CD8-positive, alpha-beta memory T cell (primary cell): Measurements from ENCODE around the gene SLC16A7. TPM values are rescaled to one million over a fixed set of nuclear protein-coding genes. Genes with fewer than 3 reads are reported as not detected.

Source experiments
- CTCF ChIA-PET: fragments of 350-600 bp; sonication (Branson Sonifier 250); formaldehyde crosslinking; loops from one replicate; lab custom pipeline; 2021; ENCODE audit warnings: antibody characterized with exemption; lab: Charles Lee
- POLR2A ChIA-PET: fragments of 350-600 bp; sonication (Branson Sonifier 250); formaldehyde crosslinking; loops from one replicate; lab custom pipeline; 2021; ENCODE audit warnings: antibody characterized with exemption; lab: Charles Lee
- DNase-seq, 5 donors: peaks; one replicate each; pipeline versions ENCODE4 v3.0.0 to v3.0.0-alpha.2; 2020 to 2022; ENCODE audit warnings: mixed read lengths in 1 of 5
- H3K27ac ChIP-seq: one replicate; pipeline ENCODE4 v1.7.0; 2013; ENCODE audit warnings: low read depth, mild to moderate bottlenecking, low read length, moderate library complexity
- H3K27me3 ChIP-seq: 2 replicates; pipeline ENCODE4 v1.7.0; 2013; ENCODE audit warnings: low read length, mild to moderate bottlenecking; ENCODE audit not compliant: insufficient read depth, poor library complexity, severe bottlenecking
- H3K36me3 ChIP-seq: 2 replicates; pipeline ENCODE4 v1.7.0; 2013; ENCODE audit warnings: mild to moderate bottlenecking, low read length, moderate library complexity; ENCODE audit not compliant: insufficient read depth
- H3K4me1 ChIP-seq: 2 replicates; pipeline ENCODE4 v1.7.0; 2013; ENCODE audit warnings: mild to moderate bottlenecking, low read length, moderate library complexity; ENCODE audit not compliant: insufficient read depth
- H3K4me3 ChIP-seq: 2 replicates; pipeline ENCODE4 v1.7.0; 2013; ENCODE audit warnings: mild to moderate bottlenecking, low read length
- H3K9me3 ChIP-seq: 2 replicates; pipeline ENCODE4 v1.7.0; 2013; ENCODE audit warnings: mild to moderate bottlenecking, low read length
- H3K27ac Mint-ChIP-seq, 8 donors: one replicate each; pipeline ENCODE4 v1.8.0; 2020 to 2021; ENCODE audit warnings: mixed read lengths in 8 of 8, mild to moderate bottlenecking in 6 of 8, inconsistent platforms in 3 of 8, moderate library complexity in 3 of 8
- H3K27me3 Mint-ChIP-seq, 2 donors: one replicate each; pipeline ENCODE4 v1.8.0; 2020 to 2021; ENCODE audit warnings: mixed read lengths in 2 of 2, mild to moderate bottlenecking in 1 of 2, moderate library complexity in 1 of 2
- H3K36me3 Mint-ChIP-seq, 3 donors: one replicate each; pipeline ENCODE4 v1.8.0; 2020 to 2021; ENCODE audit warnings: mixed read lengths in 3 of 3, inconsistent platforms in 1 of 3, mild to moderate bottlenecking in 1 of 3
- H3K4me1 Mint-ChIP-seq, 3 donors: one replicate each; pipeline ENCODE4 v1.8.0; 2020 to 2021; ENCODE audit warnings: mixed read lengths in 3 of 3, inconsistent platforms in 1 of 3, mild to moderate bottlenecking in 1 of 3
- H3K4me3 Mint-ChIP-seq, 7 donors: one replicate each; pipeline ENCODE4 v1.8.0; 2020 to 2021; ENCODE audit warnings: mixed read lengths in 7 of 7, mild to moderate bottlenecking in 6 of 7, moderate library complexity in 4 of 7, inconsistent platforms in 2 of 7
- H3K9me3 Mint-ChIP-seq, 5 donors: one replicate each; pipeline ENCODE4 v1.8.0; 2020 to 2022; ENCODE audit warnings: mixed read lengths in 5 of 5, mild to moderate bottlenecking in 3 of 5, moderate library complexity in 2 of 5, inconsistent platforms in 1 of 5
- polyA plus RNA-seq: library from polyadenylated mRNA; unstranded; fragments of 300-500 nt; fragmentation: Illumina TruSeq; gene quantifications from one replicate; pipeline ENCODE4 v1.2.3, GENCODE V29; 2021
- total RNA-seq, 2 experiments: library from RNA; stranded (reverse); gene quantifications; one replicate each; pipeline ENCODE4 v1.2.3, GENCODE V29; 2021

Gene SLC16A7
- 10 to 100 TPM; 34.0 to 35.1 TPM for total RNA-seq
- 30.3 TPM for polyA plus RNA-seq

GRCh38 chr12:59595883-59596540 is at the start of gene SLC16A7:
Gene SLC16A7 (plus strand): TSS chr12:59596029. CDS start chr12:59704802, 108,773 bp downstream.
- Histone ChIP-seq H3K9me3 (no peaks in the 10 kb centered on the region), H3K27ac (peak within 1 kb of the TSS; percentile 92), H3K4me1 (peaks cover 30% of the 10 kb centered on the region), H3K27me3 (no peaks in the 10 kb centered on the region), H3K4me3 (peak within 1 kb of the TSS; percentile 95), H3K36me3 (no peaks in the 10 kb centered on the region)
- Mint-ChIP-seq H3K9me3 (peaks cover 0 to 1% (median 0%) of the 10 kb centered on the region in 5 donors), H3K4me3 (peak within 1 kb of the TSS; percentile 84 to 95 (median 92)), H3K36me3 (peaks cover 0 to 34% (median 11%) of the 10 kb centered on the region in 3 donors), H3K4me1 (peaks cover 52 to 59% (median 57%) of the 10 kb centered on the region in 3 donors), H3K27me3 (peaks cover 0 to 4% of the 10 kb centered on the region in 2 donors), H3K27ac (peak within 1 kb of the TSS; percentile 96 to 98 (median 98))
- POLR2A ChIA-PET: interaction anchor here (0.5 kb wide), 1 partner anchor 18 kb away, joined by 3 read pairs; no protein-coding TSS in a partner anchor
- DNase-seq: peak; percentile 77 to 90 (median 80)
- CTCF ChIA-PET: interaction anchor here (0.8 to 1.4 kb wide), 2 partner anchors 22 to 37 kb away, joined by 3 read pairs; no protein-coding TSS in a partner anchor

- Histone ChIP-seq H3K36me3 (no peaks in the 10 kb centered on the region), H3K4me3 (no peak overlapping the region), H3K9me3 (no peaks in the 10 kb centered on the region), H3K27ac (no peak overlapping the region), H3K27me3 (no peaks in the 10 kb centered on the region), H3K4me1 (no peaks in the 10 kb centered on the region)
- Mint-ChIP-seq H3K36me3 (no peaks in the 10 kb centered on the region), H3K4me1 (peaks cover 6 to 15% (median 13%) of the 10 kb centered on the region in 3 donors), H3K27ac (peak overlapping the region in 1 of 8 donors; percentile 74), H3K4me3 (no peak overlapping the region), H3K9me3 (no peaks in the 10 kb centered on the region), H3K27me3 (peaks cover 0 to 13% of the 10 kb centered on the region in 2 donors)
- CTCF ChIA-PET: no interaction called here
- POLR2A ChIA-PET: no interaction called here
- no peak for DNase-seq
Observed at GRCh38 chr12:59548930-59549329, 46.9 kb upstream of the SLC16A7 start.

GRCh38 chr12:59559696-59560095 is 36.1 kb upstream of the SLC16A7 start:
- no peak overlapping the region for H3K27ac Mint-ChIP-seq
- Histone ChIP-seq H3K36me3 (no peaks in the 10 kb centered on the region), H3K4me1 (no peaks in the 10 kb centered on the region), H3K27me3 (no peaks in the 10 kb centered on the region), H3K27ac (no peak overlapping the region), H3K9me3 (no peaks in the 10 kb centered on the region), H3K4me3 (no peak overlapping the region)
- no peaks in the 10 kb centered on the region for H3K36me3 Mint-ChIP-seq
- ChIA-PET POLR2A (no interaction called here), CTCF (no interaction called here)
- no peaks in the 10 kb centered on the region for H3K9me3 Mint-ChIP-seq
- no peak overlapping the region for H3K4me3 Mint-ChIP-seq
- H3K27me3 Mint-ChIP-seq: peaks cover 2 to 21% of the 10 kb centered on the region in 2 donors
- no peak for DNase-seq
- H3K4me1 Mint-ChIP-seq: no peaks in the 10 kb centered on the region

- Mint-ChIP-seq H3K27me3 (peaks cover 0 to 5% of the 10 kb centered on the region in 2 donors), H3K36me3 (no peaks in the 10 kb centered on the region), H3K9me3 (no peaks in the 10 kb centered on the region), H3K4me3 (no peak overlapping the region), H3K4me1 (peaks cover 0 to 6% (median 0%) of the 10 kb centered on the region in 3 donors), H3K27ac (no peak overlapping the region)
- CTCF ChIA-PET: no interaction called here
- POLR2A ChIA-PET: no interaction called here
- no peaks in the 10 kb centered on the region for H3K9me3 ChIP-seq
- H3K4me3 ChIP-seq: no peak overlapping the region
- no peaks in the 10 kb centered on the region for H3K27me3 ChIP-seq
- H3K27ac ChIP-seq: no peak overlapping the region
- no peaks in the 10 kb centered on the region for H3K36me3 ChIP-seq
- DNase-seq: no peak
- no peaks in the 10 kb centered on the region for H3K4me1 ChIP-seq
Observed at GRCh38 chr12:59570145-59570544, 25.7 kb upstream of the SLC16A7 start.

- Mint-ChIP-seq H3K27ac (peak overlapping the region in 1 of 8 donors; percentile 11), H3K4me1 (peaks cover 21 to 41% (median 29%) of the 10 kb centered on the region in 3 donors), H3K4me3 (no peak overlapping the region), H3K27me3 (no peaks in the 10 kb centered on the region), H3K36me3 (peaks cover 0 to 2% (median 0%) of the 10 kb centered on the region in 3 donors), H3K9me3 (no peaks in the 10 kb centered on the region)
- Histone ChIP-seq H3K4me3 (no peak overlapping the region), H3K9me3 (no peaks in the 10 kb centered on the region), H3K27me3 (no peaks in the 10 kb centered on the region), H3K36me3 (no peaks in the 10 kb centered on the region), H3K4me1 (peaks cover 19% of the 10 kb centered on the region), H3K27ac (no peak overlapping the region)
- CTCF ChIA-PET: no interaction called here
- DNase-seq: no peak
- POLR2A ChIA-PET: no interaction called here
Observed at GRCh38 chr12:59574406-59574805, 21.4 kb upstream of the SLC16A7 start.

GRCh38 chr12:59575826-59576225 is 20.0 kb upstream of the SLC16A7 start:
- H3K36me3 Mint-ChIP-seq: peaks cover 0 to 3% (median 0%) of the 10 kb centered on the region in 3 donors
- ChIA-PET POLR2A (no interaction called here), CTCF (no interaction called here)

GRCh38 chr12:59578254-59578653 is 17.6 kb upstream of the SLC16A7 start:
- Mint-ChIP-seq H3K27me3 (no peaks in the 10 kb centered on the region), H3K4me3 (peak overlapping the region in 6 of 7 donors; percentile 0 to 32 (median 14)), H3K36me3 (peaks cover 0 to 3% (median 0%) of the 10 kb centered on the region in 3 donors), H3K9me3 (no peaks in the 10 kb centered on the region), H3K4me1 (peaks cover 29 to 52% (median 38%) of the 10 kb centered on the region in 3 donors), H3K27ac (peak overlapping the region in 4 of 8 donors; percentile 0 to 80 (median 34))
- CTCF ChIA-PET: no interaction called here
- DNase-seq: peak in 1 of 5 donors; percentile 40
- POLR2A ChIA-PET: interaction anchor here (0.8 kb wide), 1 partner anchor 17 kb away, joined by 3 read pairs; no protein-coding TSS in a partner anchor
- Histone ChIP-seq H3K27ac (no peak overlapping the region), H3K4me3 (peak overlapping the region; percentile 19), H3K9me3 (no peaks in the 10 kb centered on the region), H3K4me1 (peaks cover 19% of the 10 kb centered on the region), H3K36me3 (no peaks in the 10 kb centered on the region), H3K27me3 (no peaks in the 10 kb centered on the region)

More at GRCh38 chr12:59575826-59576225, 20.0 kb upstream of the SLC16A7 start:
- H3K4me1 ChIP-seq: peaks cover 19% of the 10 kb centered on the region
- H3K4me3 ChIP-seq: no peak overlapping the region
- Mint-ChIP-seq H3K4me1 (peaks cover 25 to 46% (median 33%) of the 10 kb centered on the region in 3 donors), H3K27ac (no peak overlapping the region), H3K27me3 (no peaks in the 10 kb centered on the region), H3K9me3 (no peaks in the 10 kb centered on the region), H3K4me3 (no peak overlapping the region)
- no peaks in the 10 kb centered on the region for H3K36me3 ChIP-seq
- no peaks in the 10 kb centered on the region for H3K27me3 ChIP-seq
- DNase-seq: no peak
- H3K9me3 ChIP-seq: no peaks in the 10 kb centered on the region
- no peak overlapping the region for H3K27ac ChIP-seq

- Mint-ChIP-seq H3K27ac (peak overlapping the region in 1 of 8 donors; percentile 85), H3K27me3 (no peaks in the 10 kb centered on the region), H3K4me1 (peaks cover 29 to 52% (median 43%) of the 10 kb centered on the region in 3 donors), H3K4me3 (peak overlapping the region in 1 of 7 donors; percentile 19), H3K9me3 (no peaks in the 10 kb centered on the region), H3K36me3 (peaks cover 0 to 3% (median 0%) of the 10 kb centered on the region in 3 donors)
- Histone ChIP-seq H3K36me3 (no peaks in the 10 kb centered on the region), H3K27ac (no peak overlapping the region), H3K4me3 (no peak overlapping the region), H3K27me3 (no peaks in the 10 kb centered on the region), H3K4me1 (peaks cover 19% of the 10 kb centered on the region), H3K9me3 (no peaks in the 10 kb centered on the region)
- POLR2A ChIA-PET: no interaction called here
- DNase-seq: no peak
- CTCF ChIA-PET: no interaction called here
Observed at GRCh38 chr12:59579631-59580030, 16.2 kb upstream of the SLC16A7 start.
